GM19468 (cell line): ENCODE data around the gene MPZL3.

ENCODE experiments used
- ATAC-seq: cut with Tn5 transposase; IDR thresholded peaks from one replicate; pipeline ENCODE4 v1.9.1; 2021; ENCODE audit warnings: mild to moderate bottlenecking, moderate library complexity, moderate number of reproducible peaks; ENCODE audit not compliant: unreplicated experiment; ENCODE audit errors: extremely low read depth

Gene MPZL3

DNA sequence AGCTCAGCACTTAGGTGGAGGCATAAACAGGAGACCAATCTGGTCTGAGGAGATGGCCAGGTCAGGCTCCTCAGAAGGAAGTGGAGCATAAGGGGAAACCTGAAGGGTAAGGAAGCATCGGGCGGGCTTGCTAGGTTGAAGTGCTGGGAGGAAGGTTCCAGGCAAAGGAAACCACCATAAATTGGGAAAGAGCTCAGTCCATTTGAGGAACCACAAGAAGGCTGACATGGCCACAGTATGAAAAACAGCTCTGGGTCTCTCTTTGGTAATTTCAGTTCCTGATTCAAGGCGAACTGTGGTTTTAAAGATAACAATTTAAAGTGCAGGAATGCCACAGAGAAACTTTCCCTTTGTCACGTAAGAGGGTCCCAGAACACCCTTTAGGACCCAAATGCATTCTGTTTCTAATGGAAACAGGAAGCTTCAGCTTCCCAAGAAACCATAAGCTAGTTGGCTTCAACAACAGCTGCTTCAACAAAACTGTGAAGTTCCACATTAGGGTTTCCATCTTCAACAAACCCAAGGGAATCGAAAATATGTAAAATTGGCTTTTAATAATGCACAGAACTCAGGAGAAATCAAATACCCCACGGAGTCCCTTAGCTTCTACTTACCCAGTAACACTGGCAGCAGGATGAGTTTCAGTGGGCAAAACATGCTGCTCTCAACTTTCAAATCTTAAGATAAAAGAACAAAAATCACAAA is 37.8 kb downstream of the MPZL3 start:
- ATAC-seq, result no peak

DNA sequence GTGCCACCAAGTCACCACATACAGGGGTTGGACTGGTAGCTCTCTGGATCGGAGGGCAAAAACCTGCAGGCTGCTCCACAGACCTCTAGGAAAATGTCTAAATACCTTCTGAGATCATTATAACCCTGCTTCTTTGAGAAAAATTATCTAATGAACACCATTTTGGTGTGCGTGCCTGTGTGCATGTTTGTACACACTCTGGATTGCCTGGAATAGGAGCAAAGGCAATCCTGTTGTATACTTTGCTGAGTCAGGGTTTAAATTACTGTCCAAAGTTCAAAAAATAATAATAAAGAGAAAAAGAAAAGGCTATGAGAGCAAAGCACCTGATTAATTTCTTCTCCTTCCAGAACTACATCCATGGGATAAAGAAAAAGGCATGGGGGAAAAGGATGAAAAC is 38.4 kb downstream of the MPZL3 start:
- no peak for ATAC-seq

- no peak for ATAC-seq
Observed at GRCh38 chr11:118213201-118213600, 39.0 kb downstream of the MPZL3 start.

DNA sequence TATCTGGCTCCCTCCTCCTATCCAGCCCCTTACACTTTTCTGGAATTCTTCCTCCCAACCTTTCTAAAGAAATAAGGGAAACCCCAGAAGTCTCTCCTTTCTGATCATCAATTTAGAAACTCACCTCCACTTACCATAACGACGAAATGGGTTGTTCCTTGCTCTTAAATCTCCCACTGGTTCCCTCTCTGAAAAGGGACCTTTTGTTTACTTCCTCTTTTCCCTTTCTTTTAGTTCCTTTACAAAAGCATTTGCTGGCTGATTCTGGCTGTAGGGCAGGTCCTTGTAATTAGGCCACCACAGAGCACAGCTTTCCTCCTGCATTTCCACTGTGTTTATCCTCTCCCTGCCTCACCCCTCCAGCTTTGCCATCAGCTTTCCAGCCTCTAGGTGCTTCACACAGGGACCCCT is 39.4 kb downstream of the MPZL3 start:
- no peak for ATAC-seq

DNA sequence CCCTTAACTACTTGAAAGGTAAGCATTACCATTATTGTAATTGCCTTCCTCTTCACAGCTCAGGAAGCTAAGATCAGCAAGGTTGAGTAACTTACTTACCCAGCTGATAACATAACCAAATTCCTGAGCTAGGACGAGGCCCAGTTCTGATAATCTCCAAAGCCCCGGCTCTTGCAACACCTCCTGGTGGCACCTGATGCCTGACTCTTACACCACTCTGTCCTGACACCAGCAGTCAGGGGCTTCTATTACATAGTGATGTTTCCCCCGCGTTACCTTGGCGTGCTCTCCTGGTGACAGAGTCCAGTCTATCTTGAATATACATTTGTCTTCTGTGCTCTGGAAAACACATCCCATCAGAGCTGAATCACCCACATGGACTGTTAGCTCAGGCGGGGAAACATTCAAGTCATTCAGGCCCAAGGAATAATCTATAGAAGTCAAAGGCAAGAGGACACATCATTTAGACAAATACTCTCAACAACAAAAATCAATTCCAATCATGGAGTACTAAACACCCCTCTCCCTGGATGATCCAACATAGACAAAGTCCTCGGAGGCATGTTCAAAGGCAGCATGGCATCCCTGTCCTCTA is 39.9 kb downstream of the MPZL3 start:
- ATAC-seq, result no peak

- ATAC-seq, result no peak
Observed at GRCh38 chr11:118211006-118211405, 41.2 kb downstream of the MPZL3 start.

- ATAC-seq, result no peak
Observed at GRCh38 chr11:118210323-118210722, 41.8 kb downstream of the MPZL3 start.

DNA sequence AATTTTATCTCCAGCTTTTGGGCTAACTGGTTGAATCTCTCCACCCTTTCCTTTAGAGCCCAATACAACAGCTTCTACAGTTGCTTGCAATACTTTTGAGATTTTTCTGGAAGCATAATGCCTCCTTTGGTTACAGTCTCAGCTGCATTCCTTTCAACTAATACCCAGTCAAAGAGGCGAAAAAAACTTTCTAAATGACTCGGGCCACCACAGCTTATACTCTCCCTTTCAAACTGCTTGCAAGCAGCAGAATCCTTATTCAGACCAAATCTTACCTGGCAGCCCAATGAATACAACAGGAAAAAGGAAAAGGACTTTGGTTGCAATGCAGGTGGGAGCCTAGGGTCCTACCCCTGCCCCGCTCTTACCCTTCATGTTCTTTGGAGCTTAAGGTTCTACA is 43.1 kb downstream of the MPZL3 start:
- ATAC-seq, result no peak

DNA sequence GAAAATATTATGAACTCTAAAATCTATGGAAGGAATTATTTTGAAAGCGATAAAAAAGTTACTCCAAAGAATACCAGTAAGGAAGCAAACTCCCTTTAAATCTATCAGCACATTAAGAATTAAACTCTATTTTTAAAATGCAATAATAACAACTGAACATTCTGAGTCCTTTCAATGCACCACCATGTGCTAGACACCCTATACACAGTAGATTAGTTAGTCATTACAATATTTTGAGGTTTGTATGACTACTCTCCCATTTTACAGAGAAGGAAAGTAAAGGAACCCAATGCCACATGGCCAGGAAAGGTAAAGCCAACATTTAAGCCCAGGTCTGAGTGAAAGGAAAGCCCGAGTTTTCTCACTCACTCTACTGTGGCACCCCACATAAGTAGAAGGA is 45.1 kb downstream of the MPZL3 start:
- no peak for ATAC-seq

DNA sequence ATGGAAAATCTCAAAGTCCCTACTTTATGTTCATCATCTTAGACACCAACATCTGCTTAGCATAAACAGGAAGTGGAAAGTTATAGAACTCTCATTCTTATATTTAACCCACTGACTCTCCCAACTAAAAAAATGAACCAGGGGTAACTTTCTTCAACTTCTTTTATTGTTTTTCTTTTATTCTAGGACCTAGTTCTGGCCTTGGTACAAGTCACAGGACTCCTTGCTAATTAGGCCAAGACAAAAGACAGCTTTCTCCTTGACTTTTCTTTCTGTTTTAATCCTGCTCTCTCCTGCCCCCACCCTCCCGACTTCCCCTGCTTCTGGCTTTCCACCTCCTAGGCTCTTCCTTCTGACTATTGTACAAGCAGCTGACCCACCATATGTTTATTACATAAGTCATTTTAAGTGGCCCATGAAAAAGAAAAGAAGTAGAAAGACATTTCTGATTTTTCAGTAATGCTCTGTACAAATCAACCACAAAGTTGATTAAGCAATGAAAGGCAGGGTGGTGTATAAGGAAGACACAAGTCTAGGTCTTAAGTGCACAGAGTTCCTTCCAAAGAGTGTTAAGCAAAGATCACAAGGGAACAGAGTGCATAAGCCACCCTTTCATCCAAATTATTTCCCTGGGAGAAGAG is 45.7 kb downstream of the MPZL3 start:
- no peak for ATAC-seq

DNA sequence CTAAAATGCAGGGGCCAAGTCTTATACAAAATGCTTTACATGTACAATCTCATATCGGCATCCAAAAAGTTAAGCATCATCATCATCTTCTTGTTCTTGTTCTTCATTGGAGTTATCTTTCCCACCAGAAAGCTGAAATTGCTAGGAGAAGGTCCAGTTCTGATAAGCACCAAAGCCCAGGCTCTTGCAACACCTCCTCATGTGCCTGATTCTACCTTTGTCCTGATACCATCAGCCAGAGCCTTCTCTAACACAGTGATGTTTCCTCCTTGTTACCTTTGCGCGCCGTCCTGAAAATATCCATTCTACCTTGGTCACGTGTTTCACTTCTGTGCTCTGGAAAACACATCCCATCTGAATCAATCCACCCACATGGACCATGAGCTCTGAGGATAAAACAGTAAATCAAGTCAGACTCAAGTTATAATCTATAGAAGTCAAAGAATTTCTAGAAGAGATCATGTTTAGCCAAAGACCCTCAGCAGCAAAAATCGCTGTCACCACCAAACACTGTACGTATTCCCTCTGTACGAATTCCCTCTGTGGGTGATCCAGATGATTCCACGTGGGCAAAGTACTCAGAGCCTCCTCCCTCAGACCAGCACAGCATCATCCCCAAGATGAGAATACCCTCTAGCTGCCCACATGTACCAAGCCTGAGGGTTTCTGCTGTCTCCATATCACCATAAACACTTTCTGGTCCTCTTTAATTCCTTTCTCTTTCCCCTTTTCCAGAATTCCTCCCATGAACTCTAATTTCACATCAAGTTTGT is 46.4 kb downstream of the MPZL3 start:
- ATAC-seq, result no peak

DNA sequence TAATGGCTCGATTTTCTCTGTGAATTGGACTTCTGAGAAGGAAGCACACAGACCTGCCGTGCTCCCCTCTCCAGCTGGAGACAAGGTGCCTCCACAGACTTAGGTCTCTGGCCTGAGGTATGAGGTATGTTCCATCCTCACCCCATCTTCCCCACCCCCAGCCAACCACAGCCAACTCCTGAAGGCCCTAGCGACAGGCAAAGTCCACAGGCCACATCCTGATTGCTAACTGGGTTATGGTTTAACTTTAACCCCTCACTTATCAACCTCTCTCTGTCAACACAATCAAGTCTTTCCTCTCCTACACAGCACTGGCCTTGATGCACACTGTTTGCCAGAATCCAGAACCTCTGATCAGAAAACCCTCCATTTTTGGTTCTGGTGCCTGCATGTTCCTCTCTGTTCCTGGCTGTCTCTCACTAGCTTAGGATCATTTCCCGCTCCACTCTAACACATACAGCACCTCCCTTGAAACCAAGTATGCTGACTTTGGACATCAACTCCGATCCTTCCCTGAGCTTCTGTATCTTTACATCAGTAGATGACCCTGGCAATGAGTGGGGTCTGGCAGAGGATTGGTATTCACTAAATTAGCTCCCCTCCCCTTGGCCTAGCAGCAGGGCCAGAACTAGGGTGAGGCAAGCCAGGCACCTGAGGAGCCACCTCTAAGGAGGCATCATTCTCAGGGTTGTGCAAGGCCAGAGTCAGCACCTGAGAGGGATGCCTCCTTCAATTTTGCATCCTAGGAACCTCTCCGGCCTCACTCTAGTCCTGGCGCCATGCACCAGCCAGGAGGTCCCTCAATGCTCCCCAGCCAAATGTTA is 49.4 kb downstream of the MPZL3 start:
- no peak for ATAC-seq

GRCh38 chr11:118201966-118202365 is 50.2 kb downstream of the MPZL3 start:
- no peak for ATAC-seq

GRCh38 chr11:118200901-118201680 is 51.1 kb downstream of the MPZL3 start:
- no peak for ATAC-seq

GRCh38 chr11:118200497-118200896 is 51.7 kb downstream of the MPZL3 start:
- ATAC-seq, result no peak

- ATAC-seq, result no peak
Observed at GRCh38 chr11:118199135-118199534, 53.0 kb downstream of the MPZL3 start.

DNA sequence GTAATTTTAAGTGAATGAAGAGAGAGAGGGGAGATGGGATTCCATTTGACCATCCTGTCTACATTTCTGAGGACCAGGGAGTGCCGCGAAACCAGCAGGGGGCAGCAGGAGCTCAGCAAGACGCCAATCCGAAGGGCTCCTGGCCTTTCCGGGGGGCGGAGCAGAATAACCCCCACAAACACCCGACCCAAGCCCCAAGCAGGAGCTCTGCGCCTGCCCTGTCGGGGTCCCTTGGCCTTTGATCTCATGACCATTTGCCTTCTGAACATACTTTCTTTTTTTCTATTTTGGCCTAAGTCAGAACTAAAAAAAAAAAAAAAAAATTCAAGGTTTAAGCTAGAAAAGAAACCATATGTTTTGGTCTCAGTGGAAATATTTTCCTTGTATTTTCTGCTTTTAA is 53.8 kb downstream of the MPZL3 start:
- no peak for ATAC-seq

DNA sequence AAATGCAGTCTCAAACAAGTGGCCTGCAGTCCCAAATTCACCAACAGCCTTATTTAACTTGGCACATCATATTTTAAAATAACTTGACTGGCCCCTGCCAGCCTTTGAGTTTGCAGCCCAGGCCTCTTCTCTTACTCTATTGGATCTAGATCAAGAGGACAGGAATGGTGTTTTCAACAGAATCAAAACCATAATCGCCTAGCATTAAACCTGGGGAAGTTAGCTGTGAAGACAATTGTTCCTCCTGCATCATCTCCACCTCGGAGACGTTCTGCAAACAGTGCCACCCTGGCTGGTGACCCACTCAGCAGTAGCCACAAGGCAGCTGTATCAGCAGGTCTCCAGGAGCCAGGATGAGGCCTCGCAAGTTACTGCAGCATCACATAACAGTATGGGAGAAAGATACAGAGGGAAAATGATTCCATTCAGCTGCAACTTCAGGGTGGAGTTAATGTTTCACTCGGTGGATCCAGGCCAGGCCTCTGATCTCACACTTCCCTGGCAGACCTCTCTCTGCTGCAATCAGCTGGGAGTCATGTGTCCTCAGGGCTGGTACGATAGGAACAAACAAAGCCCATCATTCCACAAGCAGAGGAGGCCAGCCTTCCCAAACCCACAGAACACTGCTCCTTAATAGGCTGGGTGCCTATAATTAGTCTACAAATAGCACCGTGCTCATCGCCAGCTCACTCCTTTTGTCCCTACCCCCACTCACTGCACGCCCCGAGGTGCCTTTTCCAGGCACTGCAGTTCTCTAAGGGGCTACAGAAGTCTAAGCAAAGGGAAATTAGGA is 57.1 kb downstream of the MPZL3 start:
- ATAC-seq, result no peak
